B cell (primary cell): ENCODE results near the gene MED12L. TPM values are rescaled to one million over a fixed set of nuclear protein-coding genes. Genes with fewer than 3 reads are reported as not detected.

Experiments used
- ATAC-seq: fragments of 200-7000 bp; cut with Tn5 transposase; one replicate; pipeline ENCODE4 v1.10.0; 2021; ENCODE audit warnings: low read depth, mild to moderate bottlenecking, moderate number of reproducible peaks, moderate library complexity
- CTCF ChIA-PET: fragments of 350-600 bp; sonication (Branson Sonifier 250); formaldehyde crosslinking; loops from one replicate; lab custom pipeline; 2021; ENCODE audit warnings: antibody characterized with exemption, inconsistent platforms; lab: Charles Lee
- POLR2A ChIA-PET: fragments of 350-600 bp; sonication (Branson Sonifier 250); formaldehyde crosslinking; loops from one replicate; lab custom pipeline; 2021; ENCODE audit warnings: antibody characterized with exemption; lab: Charles Lee
- DNase-seq: peaks from one replicate; pipeline ENCODE4 v3.0.0; 2013
- H2AFZ ChIP-seq: 2 replicates; pipeline ENCODE4 v1.6.1; 2012; ENCODE audit warnings: mild to moderate bottlenecking, low read depth, low read length; ENCODE audit not compliant: insufficient read depth, poor library complexity, severe bottlenecking
- H3K27ac ChIP-seq, 2 donors: 1 replicate in 1 of 2; 2 replicates in 1 of 2; pipeline ENCODE4 v1.5.1; 2012 to 2013; ENCODE audit warnings: low read length in 2 of 2, mild to moderate bottlenecking in 2 of 2, moderate library complexity in 1 of 2
- H3K27me3 ChIP-seq, 4 experiments: fragments of 200-600 bp in 1 of 4; sonication (generic) in 1 of 4; replicated peaks in 1 of 4; 1 replicate in 2 of 4; 2 replicates in 2 of 4; pipeline versions ENCODE4 v1.6.1 to v1.7.0; 2013 to 2016; ENCODE audit warnings: low read length in 3 of 4, mild to moderate bottlenecking in 2 of 4, mixed read lengths in 1 of 4, moderate library complexity in 1 of 4; ENCODE audit not compliant: insufficient read depth in 4 of 4, control insufficient read depth in 3 of 4; ENCODE audit errors: control extremely low read depth in 1 of 4
- H3K36me3 ChIP-seq, 2 experiments: replicated peaks in 1 of 2; 1 replicate in 1 of 2; 2 replicates in 1 of 2; pipeline versions ENCODE4 v1.6.1 to v1.7.1; 2013; ENCODE audit warnings: low read length in 1 of 2; ENCODE audit not compliant: insufficient read depth in 2 of 2, control insufficient read depth in 1 of 2; ENCODE audit errors: control extremely low read depth in 1 of 2, extremely low read depth in 1 of 2
- H3K4me1 ChIP-seq, 2 donors: fragments of 200-600 bp in 1 of 2; sonication (generic) in 1 of 2; 1 replicate in 1 of 2; 2 replicates in 1 of 2; pipeline versions ENCODE4 v1.5.1 to v1.6.1; 2013 to 2017; ENCODE audit warnings: low read length in 2 of 2; ENCODE audit not compliant: control insufficient read depth in 2 of 2, insufficient read depth in 2 of 2
- H3K4me2 ChIP-seq: replicated peaks from 2 replicates; pipeline ENCODE3; 2012; ENCODE audit warnings: mild to moderate bottlenecking, low read depth, low read length; ENCODE audit not compliant: poor library complexity, severe bottlenecking
- H3K4me3 ChIP-seq, 5 experiments: fragments of 200-600 bp in 1 of 5; sonication (generic) in 1 of 5; 1 replicate in 3 of 5; 2 replicates in 2 of 5; pipeline versions ENCODE4 v1.5.1 to v1.7.0; 2011 to 2016; ENCODE audit warnings: low read length in 4 of 5, mild to moderate bottlenecking in 4 of 5, low read depth in 2 of 5, control low read depth in 1 of 5, moderate library complexity in 1 of 5; ENCODE audit not compliant: insufficient read depth in 1 of 5; ENCODE audit errors: control extremely low read depth in 1 of 5, extremely low read depth in 1 of 5
- H3K79me2 ChIP-seq: fragments of 200-600 bp; sonication (generic); one replicate; pipeline ENCODE4 v1.6.0; 2016; ENCODE audit warnings: low read length; ENCODE audit not compliant: control insufficient read depth, insufficient read depth
- H3K9ac ChIP-seq: fragments of 200-600 bp; sonication (generic); 2 replicates; pipeline ENCODE4 v1.6.1; 2017; ENCODE audit warnings: mild to moderate bottlenecking, low read length, moderate library complexity
- H3K9me3 ChIP-seq, 3 donors: one replicate each; pipeline versions ENCODE4 v1.6.1 to v1.7.1; 2013; ENCODE audit warnings: low read length in 2 of 3; ENCODE audit not compliant: control insufficient read depth in 2 of 3, insufficient read depth in 1 of 3; ENCODE audit errors: control extremely low read depth in 1 of 3
- H4K20me1 ChIP-seq: 2 replicates; pipeline ENCODE4 v1.6.0; 2012; ENCODE audit warnings: mild to moderate bottlenecking, low read length; ENCODE audit not compliant: insufficient read depth, control insufficient read depth, poor library complexity, severe bottlenecking
- H3K27ac Mint-ChIP-seq: one replicate; pipeline ENCODE4 v1.8.0; 2021; ENCODE audit warnings: mixed read lengths
- H3K27me3 Mint-ChIP-seq: one replicate; pipeline ENCODE4 v1.8.0; 2021; ENCODE audit warnings: mixed read lengths
- H3K4me1 Mint-ChIP-seq: one replicate; pipeline ENCODE4 v1.8.0; 2021; ENCODE audit warnings: mixed read lengths
- H3K4me3 Mint-ChIP-seq: one replicate; pipeline ENCODE4 v1.8.0; 2021; ENCODE audit warnings: mixed read lengths
- H3K9me3 Mint-ChIP-seq: one replicate; pipeline ENCODE4 v1.8.0; 2022; ENCODE audit warnings: mixed read lengths; ENCODE audit not compliant: insufficient read depth
- CTCF ChIP-seq: fragments of 200-600 bp; IDR thresholded peaks from one replicate; pipeline ENCODE4 v1.8.0; 2022; ENCODE audit warnings: antibody characterized with exemption, mild to moderate bottlenecking
- EZH2 ChIP-seq: IDR thresholded peaks from 2 replicates; pipeline ENCODE4 v1.6.1; 2012; ENCODE audit warnings: borderline replicate concordance, low read depth, mild to moderate bottlenecking, moderate library complexity, low read length; ENCODE audit not compliant: insufficient read depth, poor library complexity, severe bottlenecking
- WGBS: methylation state at CpG from one replicate; pipeline ENCODE4 v1.1.5; 2013; ENCODE audit warnings: missing lambda C conversion rate; ENCODE audit not compliant: insufficient coverage; 5-methylcytosine and 5-hydroxymethylcytosine counted together
- intact Hi-C: fragments of 100-400 bp; cut with micrococcal nuclease; formaldehyde crosslinking; loops from one replicate; pipeline ENCODE4 v1.10.0; 2022
- polyA plus RNA-seq: library from polyadenylated mRNA; depleted of rRNA; stranded (reverse); fragments of >200 nt; gene quantifications from 2 replicates; pipeline ENCODE4 v1.2.3, GENCODE V29; 2012
- total RNA-seq, 2 donors: library from RNA; stranded (reverse); fragments of 120-200 nt in 1 of 2; gene quantifications; 1 replicate in 1 of 2; 2 replicates in 1 of 2; pipeline versions ENCODE4 v1.2.3 to v1.2.4, GENCODE V29; 2013 to 2022

Gene MED12L
- total and polyA plus RNA-seq, 2 donors (not counting 1 experiment from before 2014, with no cell fraction given) = 0.07 to 0.30 TPM

GRCh38 chr3:151074256-151074655 is 11.2 kb upstream of the MED12L start:
- CTCF ChIA-PET = no interaction called here

More at GRCh38 chr3:151074256-151074655, 11.2 kb upstream of the MED12L start:
- Mint-ChIP-seq H3K9me3 (no peaks in the 10 kb centered on the region), H3K4me1 (no peaks in the 10 kb centered on the region), H3K4me3 (no peak overlapping the region), H3K27ac (no peak overlapping the region), H3K27me3 (no peaks in the 10 kb centered on the region)
- intact Hi-C loops = no loop called here
- 82% methylated on average over 1 of the region's 1 CpG for WGBS
- POLR2A ChIA-PET = no interaction called here
- H3K4me2 ChIP-seq = no peak overlapping the region
- H3K36me3 ChIP-seq = no peaks in the 10 kb centered on the region
- no peaks in the 10 kb centered on the region for H3K79me2 ChIP-seq
- H3K4me1 ChIP-seq = no peaks in the 10 kb centered on the region
- H3K9ac ChIP-seq = no peak overlapping the region
- no peak overlapping the region for H2AFZ ChIP-seq
- DNase-seq (no peak), ATAC-seq (no peak)
- peaks cover 0 to 6% (median 1%) of the 10 kb centered on the region in 4 experiments for H3K27me3 ChIP-seq
- H3K27ac ChIP-seq = no peak overlapping the region
- no peak for TF ChIP-seq CTCF
- TF ChIP-seq EZH2 = no peak
- H4K20me1 ChIP-seq = no peaks in the 10 kb centered on the region
- H3K4me3 ChIP-seq = no peak overlapping the region
- H3K9me3 ChIP-seq = no peaks in the 10 kb centered on the region
